Measurements from ENCODE around the gene GNPNAT1. TPM values are rescaled to one million over a fixed set of nuclear protein-coding genes. Genes with fewer than 3 reads are reported as not detected.

The GNPNAT1 gene
- total and polyA plus RNA-seq, 2 of the 8 experiments (the other 6 are each of a cell fraction or from before 2014, with no cell fraction given), result 25.5 to 54.1 TPM

- H3K56ac ChIP-seq (replicated peaks; ENCODE audit: insufficient read length, low read depth, low read length), result no peak overlapping the region
- no peak overlapping the region for H4K91ac ChIP-seq (replicated peaks; ENCODE audit: insufficient read length, low read length)
- no peaks in the 10 kb centered on the region; a peak in 2 of 7 replicates for H3K4me1 ChIP-seq (replicated peaks in 1 of 4; ENCODE audit: control insufficient read depth in 3 of 4, insufficient read depth in 4 of 4, low read length in 3 of 4)
- H4K8ac ChIP-seq (ENCODE audit: extremely low read depth, insufficient read depth, low read length), result no peak overlapping the region
- no peak overlapping the region for H2BK20ac ChIP-seq (ENCODE audit: low read length)
- H2BK15ac ChIP-seq (ENCODE audit: low read length), result no peak overlapping the region
- no peak overlapping the region for H2BK120ac ChIP-seq (replicated peaks; ENCODE audit: low read depth, low read length)
- no peak overlapping the region for H3K4ac ChIP-seq (replicated peaks; ENCODE audit: insufficient read length, low read depth, low read length)
- H3K79me2 ChIP-seq (ENCODE audit: control insufficient read depth in 1 of 2, insufficient read depth in 2 of 2, low read length in 2 of 2), result no peaks in the 10 kb centered on the region
- no peak overlapping the region for H3K4me3 ChIP-seq (ENCODE audit: extremely low read depth in 1 of 4, insufficient read depth in 2 of 4, low read depth in 3 of 4, low read length in 4 of 4)
- 88% methylated on average over 4 of the region's 4 CpGs; no CpG with 5 or more reads in 1 of the 2 experiments for whole genome bisulfite sequencing, 2 experiments (ENCODE audit: extremely low coverage in 1 of 2, insufficient coverage in 1 of 2, insufficient read length in 1 of 2, insufficient replicate concordance in 2 of 2, low coverage in 1 of 2, low lambda C conversion rate in 2 of 2, missing lambda C conversion rate in 1 of 2)
- H3K23ac ChIP-seq (ENCODE audit: insufficient read length), result no peak overlapping the region
- H3K27me3 ChIP-seq (replicated peaks in 1 of 4; ENCODE audit: control insufficient read depth in 3 of 4, extremely low read depth in 1 of 4, insufficient read depth in 3 of 4, low read length in 3 of 4), result no peaks in the 10 kb centered on the region
- no peak overlapping the region for H2BK12ac ChIP-seq (ENCODE audit: low read depth, low read length)
- no peak overlapping the region for H3K27ac ChIP-seq (ENCODE audit: low read depth, low read length)
- H3K9ac ChIP-seq (replicated peaks in 1 of 4; ENCODE audit: extremely low read depth in 1 of 4, low read depth in 3 of 4, low read length in 3 of 4), result no peak overlapping the region
- ChIA-PET CTCF (ENCODE audit: partially characterized antibody) (interaction anchor here (0.6 to 2.0 kb wide), 13 partner anchors 11 to 470 kb away, joined by 3 to 8 read pairs (median 4); no protein-coding TSS in a partner anchor), POLR2A (ENCODE audit: partially characterized antibody) (interaction anchor here (1.2 kb wide), 1 partner anchor 136 kb away, joined by 4 read pairs; no protein-coding TSS in a partner anchor)
- DNase-seq (ENCODE audit: low read depth in 1 of 2, low spot score in 2 of 2) (no peak), FAIRE-seq (no peak)
- H2AFZ ChIP-seq (ENCODE audit: low read length), result no peak overlapping the region
- no peaks in the 10 kb centered on the region for H3K9me3 ChIP-seq (ENCODE audit: insufficient read depth in 2 of 2, low read depth in 1 of 2, low read length in 1 of 2)
- no peaks in the 10 kb centered on the region for H3K36me3 ChIP-seq (ENCODE audit: control insufficient read depth in 2 of 4, insufficient read depth in 4 of 4, low read length in 3 of 4)
- H3K4me2 ChIP-seq (ENCODE audit: insufficient read depth in 1 of 2, low read depth in 2 of 2, low read length in 2 of 2), result no peak overlapping the region
- no peak overlapping the region for H4K5ac ChIP-seq (ENCODE audit: insufficient read length, low read depth, low read length)
- no peak overlapping the region for H2AK5ac ChIP-seq (ENCODE audit: low read depth, low read length)
- H3K18ac ChIP-seq (ENCODE audit: extremely low read depth, low read length), result no peak overlapping the region
- no peaks in the 10 kb centered on the region for H3K79me1 ChIP-seq (ENCODE audit: low read depth, low read length)
- no peaks in the 10 kb centered on the region for H3K23me2 ChIP-seq (ENCODE audit: low read depth, low read length)
- no peak overlapping the region for H2BK5ac ChIP-seq (ENCODE audit: low read depth, low read length)
- no peaks in the 10 kb centered on the region for H4K20me1 ChIP-seq (replicated peaks in 1 of 2; ENCODE audit: control insufficient read depth in 1 of 2, insufficient read depth in 2 of 2, low read length in 2 of 2)
- no peak overlapping the region for H3K14ac ChIP-seq (ENCODE audit: insufficient read length)
- TF ChIP-seq PHF8 (conservative IDR thresholded peaks at IDR 0.05; ENCODE audit: low read depth, low read length), result no peak
- TF ChIP-seq SRF (IDR thresholded peaks at IDR 0.05; ENCODE audit: low read depth, low read length), result no peak
- TF ChIP-seq TEAD4 (IDR thresholded peaks at IDR 0.05; ENCODE audit: low read depth, low read length), result no peak
- no peak for TF ChIP-seq GTF2F1 (IDR thresholded peaks at IDR 0.05; ENCODE audit: borderline replicate concordance, low read depth, low read length)
- no peak for TF ChIP-seq MAFK (IDR thresholded peaks at IDR 0.05; ENCODE audit: low read depth, low read length)
- no peak for TF ChIP-seq EZH2 (IDR thresholded peaks at IDR 0.05; ENCODE audit: low read depth, low read length, severe bottlenecking)
- TF ChIP-seq ATF2 (IDR thresholded peaks at IDR 0.05; ENCODE audit: low read length), result no peak
- no peak for TF ChIP-seq SP1 (IDR thresholded peaks at IDR 0.05; ENCODE audit: low read depth, low read length)
- no peak for TF ChIP-seq ZNF274 (IDR thresholded peaks at IDR 0.05; ENCODE audit: borderline replicate concordance, extremely low read depth, low read length)
- no peak for TF ChIP-seq CTBP2 (IDR thresholded peaks at IDR 0.05; ENCODE audit: borderline replicate concordance, insufficient read depth, insufficient read length, low read length)
- no peak for TF ChIP-seq JUN (IDR thresholded peaks at IDR 0.05; ENCODE audit: low read depth, low read length)
- no peak for TF ChIP-seq KDM5A (IDR thresholded peaks at IDR 0.05; ENCODE audit: low read length)
Measured at GRCh38 chr14:52825085-52825484, 33.7 kb upstream of the GNPNAT1 start.

Data from H1 (cell line).